ENCODE results near the gene ABHD8. TPM values are rescaled to one million over a fixed set of nuclear protein-coding genes. Genes with fewer than 3 reads are reported as not detected.

The ABHD8 gene
- total RNA-seq, 1 donor = 13.8 TPM

GRCh38 chr19:17333611-17334413 lies 30.6 kb upstream of the ABHD8 start:
- peak; percentile 68 for DNase-seq (ENCODE audit: low read depth)
- peak overlapping the region; percentile 73 for H3K4me3 ChIP-seq (ENCODE audit: low read depth, low read length)
- TF ChIP-seq, protein P1, sequence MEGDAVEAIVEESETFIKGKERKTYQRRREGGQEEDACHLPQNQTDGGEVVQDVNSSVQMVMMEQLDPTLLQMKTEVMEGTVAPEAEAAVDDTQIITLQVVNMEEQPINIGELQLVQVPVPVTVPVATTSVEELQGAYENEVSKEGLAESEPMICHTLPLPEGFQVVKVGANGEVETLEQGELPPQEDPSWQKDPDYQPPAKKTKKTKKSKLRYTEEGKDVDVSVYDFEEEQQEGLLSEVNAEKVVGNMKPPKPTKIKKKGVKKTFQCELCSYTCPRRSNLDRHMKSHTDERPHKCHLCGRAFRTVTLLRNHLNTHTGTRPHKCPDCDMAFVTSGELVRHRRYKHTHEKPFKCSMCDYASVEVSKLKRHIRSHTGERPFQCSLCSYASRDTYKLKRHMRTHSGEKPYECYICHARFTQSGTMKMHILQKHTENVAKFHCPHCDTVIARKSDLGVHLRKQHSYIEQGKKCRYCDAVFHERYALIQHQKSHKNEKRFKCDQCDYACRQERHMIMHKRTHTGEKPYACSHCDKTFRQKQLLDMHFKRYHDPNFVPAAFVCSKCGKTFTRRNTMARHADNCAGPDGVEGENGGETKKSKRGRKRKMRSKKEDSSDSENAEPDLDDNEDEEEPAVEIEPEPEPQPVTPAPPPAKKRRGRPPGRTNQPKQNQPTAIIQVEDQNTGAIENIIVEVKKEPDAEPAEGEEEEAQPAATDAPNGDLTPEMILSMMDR (IDR thresholded peaks at IDR 0.05; ENCODE audit: insufficient read depth, low read depth, low read length) = no peak

GRCh38 chr19:17332677-17333581 lies 29.7 kb upstream of the ABHD8 start:
- TF ChIP-seq, protein P1 (IDR thresholded peaks at IDR 0.05; ENCODE audit: insufficient read depth, low read depth, low read length) = no peak
- H3K4me3 ChIP-seq (ENCODE audit: low read depth, low read length) = no peak overlapping the region
- DNase-seq (ENCODE audit: low read depth) = peak; percentile 63

GRCh38 chr19:17332360-17332676 lies 29.1 kb upstream of the ABHD8 start:
- no peak overlapping the region for H3K4me3 ChIP-seq (ENCODE audit: low read depth, low read length)
- no peak for DNase-seq (ENCODE audit: low read depth)
- TF ChIP-seq, protein P1 (IDR thresholded peaks at IDR 0.05; ENCODE audit: insufficient read depth, low read depth, low read length) = no peak

GRCh38 chr19:17331045-17331558 lies 27.9 kb upstream of the ABHD8 start:
- DNase-seq (ENCODE audit: low read depth) = no peak
- TF ChIP-seq, protein P1 (IDR thresholded peaks at IDR 0.05; ENCODE audit: insufficient read depth, low read depth, low read length) = no peak
- H3K4me3 ChIP-seq (ENCODE audit: low read depth, low read length) = no peak overlapping the region

DNA sequence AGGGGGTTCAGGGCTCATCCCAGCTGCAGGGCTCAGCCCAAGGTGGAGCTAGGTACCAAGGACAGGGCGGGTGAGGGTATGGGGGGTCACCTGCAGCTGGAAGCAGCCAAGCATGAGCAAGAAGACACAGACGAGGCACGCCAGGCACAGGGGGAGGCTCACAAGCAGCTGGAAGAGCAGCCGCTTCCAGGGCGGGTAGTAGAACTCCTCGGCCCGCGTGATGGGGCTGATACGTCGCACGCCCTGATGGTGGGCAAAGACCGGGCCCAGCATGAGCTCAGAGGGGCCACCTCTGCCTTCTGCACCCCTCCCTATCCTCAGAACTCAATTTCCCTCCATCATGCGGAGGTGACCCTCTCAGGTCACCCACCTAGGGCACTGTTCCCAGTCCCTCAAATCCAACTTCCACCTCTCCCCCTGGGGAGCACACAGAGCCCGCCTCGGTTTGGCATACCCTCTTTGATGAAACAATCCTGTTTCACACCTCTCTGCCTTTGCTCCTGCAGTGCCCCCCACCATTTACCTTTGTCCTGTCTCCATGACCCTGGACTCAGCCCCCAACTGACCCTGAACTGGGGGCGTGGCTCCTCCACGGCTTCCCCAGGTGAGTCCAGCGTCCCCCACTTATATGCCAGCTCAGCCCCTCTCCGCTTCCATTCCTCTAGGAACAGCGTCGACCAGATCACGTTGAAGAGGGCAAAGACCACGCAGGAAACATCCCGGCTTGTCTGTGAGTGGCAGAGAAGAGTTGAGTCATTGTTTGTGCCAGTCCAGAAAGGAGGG lies 27.2 kb upstream of the ABHD8 start:
- H3K4me3 ChIP-seq (ENCODE audit: low read depth, low read length) = no peak overlapping the region
- TF ChIP-seq, protein P1 (IDR thresholded peaks at IDR 0.05; ENCODE audit: insufficient read depth, low read depth, low read length) = no peak
- DNase-seq (ENCODE audit: low read depth) = no peak

Measured in fibroblast of villous mesenchyme (primary cell).